ENCODE measurements around the gene ADORA2B. TPM values are rescaled to one million over a fixed set of nuclear protein-coding genes. Genes with fewer than 3 reads are reported as not detected.

The ADORA2B gene
- total and polyA plus RNA-seq, 2 of the 8 experiments (the other 6 are each of a cell fraction or from before 2014, with no cell fraction given), result 2.6 to 8.2 TPM

DNA sequence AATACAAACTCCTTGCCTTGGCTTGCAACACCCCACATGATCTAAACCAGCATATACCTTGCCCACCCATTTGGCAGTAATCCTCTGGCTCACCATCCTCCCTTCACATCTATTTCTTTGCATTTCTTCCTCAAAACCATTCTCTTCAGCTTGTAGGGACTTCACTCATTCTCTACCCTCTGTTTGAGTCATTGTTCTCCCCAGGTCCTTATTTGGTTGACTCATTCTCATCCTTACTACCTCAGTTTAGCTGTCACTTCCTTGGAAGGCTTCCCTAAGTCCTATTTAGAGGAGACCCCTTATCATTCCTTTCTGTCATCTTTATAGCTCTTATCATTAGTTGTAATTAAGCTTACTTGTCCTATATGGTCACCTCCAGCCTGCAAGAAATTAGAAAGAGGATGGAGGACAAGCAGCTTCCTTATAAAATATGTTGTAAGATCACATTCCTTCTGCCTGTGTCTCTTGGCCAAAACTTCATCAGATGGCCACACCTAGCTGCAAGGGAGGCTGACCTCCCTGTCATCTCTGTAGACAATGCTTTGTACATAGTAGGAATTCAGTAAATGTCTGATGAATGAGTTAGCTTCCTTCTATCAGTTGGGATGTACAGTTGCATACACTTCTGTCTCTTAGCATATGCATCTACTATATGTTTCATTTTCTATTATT lies 56.4 kb downstream of the ADORA2B start:
- H2AK5ac ChIP-seq (ENCODE audit: low read depth, low read length), result no peak overlapping the region
- no peak overlapping the region for H4K8ac ChIP-seq (ENCODE audit: extremely low read depth, insufficient read depth, low read length)
- no peak overlapping the region for H2BK15ac ChIP-seq (ENCODE audit: low read length)
- FAIRE-seq (no peak), DNase-seq (ENCODE audit: low read depth in 1 of 2, low spot score in 2 of 2) (no peak)
- no peak overlapping the region for H3K14ac ChIP-seq (ENCODE audit: insufficient read length)
- H2BK5ac ChIP-seq (ENCODE audit: low read depth, low read length), result no peak overlapping the region
- peaks cover 28 to 52% (median 44%) of the 10 kb centered on the region in 4 experiments for H3K36me3 ChIP-seq (ENCODE audit: control insufficient read depth in 2 of 4, insufficient read depth in 4 of 4, low read length in 3 of 4)
- peaks cover 0 to 6% (median 2%) of the 10 kb centered on the region in 4 experiments; a peak in 3 of 7 replicates for H3K4me1 ChIP-seq (replicated peaks in 1 of 4; ENCODE audit: control insufficient read depth in 3 of 4, insufficient read depth in 4 of 4, low read length in 3 of 4)
- ChIA-PET POLR2A (ENCODE audit: partially characterized antibody) (interaction anchor here (0.9 to 1.0 kb wide), 2 partner anchors 32 to 48 kb away, joined by 3 to 4 read pairs; no protein-coding TSS in a partner anchor), CTCF (ENCODE audit: partially characterized antibody) (interaction anchor here (1.2 kb wide), 1 partner anchor 11 kb away, joined by 3 read pairs; no protein-coding TSS in a partner anchor)
- no peak overlapping the region for H3K4ac ChIP-seq (replicated peaks; ENCODE audit: insufficient read length, low read depth, low read length)
- H3K56ac ChIP-seq (replicated peaks; ENCODE audit: insufficient read length, low read depth, low read length), result no peak overlapping the region
- no peak overlapping the region for H3K27ac ChIP-seq (ENCODE audit: low read depth, low read length)
- H3K4me3 ChIP-seq (ENCODE audit: extremely low read depth in 1 of 4, insufficient read depth in 2 of 4, low read depth in 3 of 4, low read length in 4 of 4), result peak overlapping the region in 2 of 4 experiments; percentile 63 to 85; a peak in 4 of 8 replicates
- no peak overlapping the region for H2AFZ ChIP-seq (ENCODE audit: low read length)
- H3K9ac ChIP-seq (replicated peaks in 1 of 4; ENCODE audit: extremely low read depth in 1 of 4, low read depth in 3 of 4, low read length in 3 of 4), result no peak overlapping the region
- no peaks in the 10 kb centered on the region for H3K27me3 ChIP-seq (replicated peaks in 1 of 4; ENCODE audit: control insufficient read depth in 3 of 4, extremely low read depth in 1 of 4, insufficient read depth in 3 of 4, low read length in 3 of 4)
- H3K18ac ChIP-seq (ENCODE audit: extremely low read depth, low read length), result no peak overlapping the region
- peaks cover 3 to 4% of the 10 kb centered on the region in 2 experiments for H4K20me1 ChIP-seq (replicated peaks in 1 of 2; ENCODE audit: control insufficient read depth in 1 of 2, insufficient read depth in 2 of 2, low read length in 2 of 2)
- H2BK20ac ChIP-seq (ENCODE audit: low read length), result no peak overlapping the region
- H2BK120ac ChIP-seq (replicated peaks; ENCODE audit: low read depth, low read length), result no peak overlapping the region
- no peak overlapping the region for H2BK12ac ChIP-seq (ENCODE audit: low read depth, low read length)
- TF ChIP-seq JUN (IDR thresholded peaks at IDR 0.05; ENCODE audit: low read depth, low read length), result no peak
- peaks cover 10 to 29% of the 10 kb centered on the region in 2 experiments for H3K79me2 ChIP-seq (ENCODE audit: control insufficient read depth in 1 of 2, insufficient read depth in 2 of 2, low read length in 2 of 2)
- peaks cover 4% of the 10 kb centered on the region for H3K23me2 ChIP-seq (ENCODE audit: low read depth, low read length)
- H4K91ac ChIP-seq (replicated peaks; ENCODE audit: insufficient read length, low read length), result no peak overlapping the region
- no peak overlapping the region for H3K23ac ChIP-seq (ENCODE audit: insufficient read length)
- no peaks in the 10 kb centered on the region; a peak in 1 of 4 replicates for H3K9me3 ChIP-seq (ENCODE audit: insufficient read depth in 2 of 2, low read depth in 1 of 2, low read length in 1 of 2)
- H3K79me1 ChIP-seq (ENCODE audit: low read depth, low read length), result peaks cover 8% of the 10 kb centered on the region
- peak overlapping the region; percentile 81 to 94 for H3K4me2 ChIP-seq (ENCODE audit: insufficient read depth in 1 of 2, low read depth in 2 of 2, low read length in 2 of 2)
- no peak overlapping the region for H4K5ac ChIP-seq (ENCODE audit: insufficient read length, low read depth, low read length)
